ENCODE results near the gene PRAMEF11. TPM values are rescaled to one million over a fixed set of nuclear protein-coding genes. Genes with fewer than 3 reads are reported as not detected.

PRAMEF11 gene
- total RNA-seq, 1 donor from 2014 or later, result not detected

- no peak for DNase-seq (ENCODE audit: low spot score)
Measured at GRCh38 chr1:12774801-12775345, 56.3 kb downstream of the PRAMEF11 start.

Other genes with a start within 250 kb of the PRAMEF11 start
- 107 TPM for gene DHRS3, start 213.2 kb downstream of the PRAMEF11 start, total RNA-seq (ENCODE audit: insufficient read depth, low replicate concordance)
- not detected for gene AADACL4, start 187.3 kb downstream of the PRAMEF11 start, total RNA-seq (ENCODE audit: insufficient read depth, low replicate concordance)
- 5.8 TPM for gene AADACL3, start 115.3 kb downstream of the PRAMEF11 start, total RNA-seq (ENCODE audit: insufficient read depth, low replicate concordance)
- gene CFAP107, start 85.2 kb downstream of the PRAMEF11 start, total RNA-seq (ENCODE audit: insufficient read depth, low replicate concordance), result not detected
- gene PRAMEF12, start 57.7 kb downstream of the PRAMEF11 start, total RNA-seq (ENCODE audit: insufficient read depth, low replicate concordance), result 2.9 TPM
- gene PRAMEF1, start 40.0 kb downstream of the PRAMEF11 start, total RNA-seq (ENCODE audit: insufficient read depth, low replicate concordance), result 6.7 TPM
- 0.72 TPM for gene HNRNPCL1, start 17.3 kb upstream of the PRAMEF11 start, total RNA-seq (ENCODE audit: insufficient read depth, low replicate concordance)
- 0.72 TPM for gene PRAMEF2, start 25.7 kb upstream of the PRAMEF11 start, total RNA-seq (ENCODE audit: insufficient read depth, low replicate concordance)
- gene PRAMEF4, start 54.8 kb upstream of the PRAMEF11 start, total RNA-seq (ENCODE audit: insufficient read depth, low replicate concordance), result 1.2 TPM
- 0.48 TPM for gene PRAMEF10, start 66.9 kb upstream of the PRAMEF11 start, total RNA-seq (ENCODE audit: insufficient read depth, low replicate concordance)
- not detected for gene PRAMEF7, start 85.2 kb upstream of the PRAMEF11 start, total RNA-seq (ENCODE audit: insufficient read depth, low replicate concordance)
- gene PRAMEF6, start 116.2 kb upstream of the PRAMEF11 start, total RNA-seq (ENCODE audit: insufficient read depth, low replicate concordance), result not detected
- gene PRAMEF27, start 225.2 kb upstream of the PRAMEF11 start, total RNA-seq (ENCODE audit: insufficient read depth, low replicate concordance), result not detected
- 2.9 TPM for gene HNRNPCL3, start 229.4 kb upstream of the PRAMEF11 start, total RNA-seq (ENCODE audit: insufficient read depth, low replicate concordance)
- gene PRAMEF25, start 239.4 kb upstream of the PRAMEF11 start, total RNA-seq (ENCODE audit: insufficient read depth, low replicate concordance), result not detected